Middle frontal gyrus (tissue), 1 donor: ENCODE measurements around the gene LGALSL.
"Not testable (repeated sequence)": the region's sequence is repeated elsewhere in the genome, so short reads cannot be mapped to it uniquely, and the experiment has no call there.

Source experiments
- DNase-seq: peaks from one replicate; pipeline ENCODE4 v3.0.0-alpha.2; 2015; ENCODE audit warnings: low spot score; ENCODE audit errors: extremely low spot score

LGALSL gene

DNA sequence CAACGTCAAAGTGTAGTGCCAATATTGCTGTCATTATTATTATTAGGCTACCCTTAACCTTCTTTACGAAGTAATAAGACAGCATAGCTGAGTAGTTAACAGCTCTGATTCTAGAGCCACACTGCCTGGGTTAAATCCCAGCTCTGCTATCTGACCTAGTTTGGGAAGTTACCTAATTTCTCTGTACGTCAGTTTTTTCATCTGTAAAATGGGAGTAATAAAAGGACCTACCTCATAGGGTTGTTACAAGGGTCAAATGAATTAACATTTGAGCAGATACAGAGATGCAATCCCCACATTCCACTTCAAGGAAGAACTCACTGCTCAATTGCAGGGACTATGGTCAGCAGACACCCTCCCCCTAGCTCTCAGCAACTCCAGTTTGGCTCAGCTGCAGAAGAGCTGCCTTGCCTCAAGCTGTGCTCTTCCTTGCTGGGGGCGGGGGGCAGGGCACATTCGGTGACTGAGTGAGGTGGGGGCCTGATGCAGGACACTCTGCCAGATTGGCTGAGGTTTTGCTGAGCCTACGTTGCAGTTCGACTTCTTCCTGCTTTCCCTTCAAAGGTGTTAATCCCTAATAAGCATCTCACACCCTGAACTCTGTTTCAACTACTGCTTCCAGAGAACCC lies 11.0 kb upstream of the LGALSL start:
- no peak for DNase-seq

DNA sequence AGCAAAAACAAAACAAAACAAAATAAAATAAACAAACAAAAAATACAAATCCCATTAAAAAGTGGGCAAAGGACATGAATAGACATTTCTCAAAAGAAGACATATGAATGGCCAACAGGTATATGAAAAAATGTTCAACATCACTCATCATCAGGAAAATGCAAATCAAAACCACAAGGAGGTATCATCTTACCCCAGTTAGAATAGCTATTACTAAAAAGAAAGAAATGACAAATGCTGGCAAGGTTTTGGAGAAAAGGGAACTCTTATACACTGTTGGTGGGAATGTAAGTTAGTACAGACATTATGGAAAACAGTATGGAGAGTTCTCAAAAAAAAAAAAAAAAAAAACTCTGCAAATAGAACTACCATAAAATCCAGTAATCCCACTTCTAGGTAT lies 8.0 kb upstream of the LGALSL start:
- not testable (repeated sequence) for DNase-seq

- DNase-seq, result no peak
These were observed 6.5 kb upstream of the LGALSL start for GRCh38 chr2:64447317-64448040.

DNA sequence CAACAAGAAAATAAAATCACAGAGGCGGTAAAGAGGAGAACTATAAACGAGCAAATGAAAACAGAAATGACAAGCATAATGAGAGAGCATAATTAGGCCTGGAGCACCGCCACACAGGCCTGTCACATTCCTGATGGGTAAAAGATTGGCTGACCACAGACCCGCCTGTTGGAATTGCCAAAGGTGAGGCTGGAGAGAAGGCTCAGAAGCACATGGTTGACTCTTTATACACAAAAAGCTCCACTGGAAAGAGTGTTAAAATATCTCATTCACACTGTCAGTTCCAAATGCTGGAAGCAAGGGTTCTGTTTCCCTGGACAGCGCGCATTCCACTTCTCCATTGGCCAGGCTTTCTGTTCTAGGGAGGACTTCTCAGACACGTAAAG lies 5.9 kb upstream of the LGALSL start:
- DNase-seq, result no peak

- DNase-seq, result no peak
These were observed 2.9 kb upstream of the LGALSL start for GRCh38 chr2:64451051-64451450.

DNA sequence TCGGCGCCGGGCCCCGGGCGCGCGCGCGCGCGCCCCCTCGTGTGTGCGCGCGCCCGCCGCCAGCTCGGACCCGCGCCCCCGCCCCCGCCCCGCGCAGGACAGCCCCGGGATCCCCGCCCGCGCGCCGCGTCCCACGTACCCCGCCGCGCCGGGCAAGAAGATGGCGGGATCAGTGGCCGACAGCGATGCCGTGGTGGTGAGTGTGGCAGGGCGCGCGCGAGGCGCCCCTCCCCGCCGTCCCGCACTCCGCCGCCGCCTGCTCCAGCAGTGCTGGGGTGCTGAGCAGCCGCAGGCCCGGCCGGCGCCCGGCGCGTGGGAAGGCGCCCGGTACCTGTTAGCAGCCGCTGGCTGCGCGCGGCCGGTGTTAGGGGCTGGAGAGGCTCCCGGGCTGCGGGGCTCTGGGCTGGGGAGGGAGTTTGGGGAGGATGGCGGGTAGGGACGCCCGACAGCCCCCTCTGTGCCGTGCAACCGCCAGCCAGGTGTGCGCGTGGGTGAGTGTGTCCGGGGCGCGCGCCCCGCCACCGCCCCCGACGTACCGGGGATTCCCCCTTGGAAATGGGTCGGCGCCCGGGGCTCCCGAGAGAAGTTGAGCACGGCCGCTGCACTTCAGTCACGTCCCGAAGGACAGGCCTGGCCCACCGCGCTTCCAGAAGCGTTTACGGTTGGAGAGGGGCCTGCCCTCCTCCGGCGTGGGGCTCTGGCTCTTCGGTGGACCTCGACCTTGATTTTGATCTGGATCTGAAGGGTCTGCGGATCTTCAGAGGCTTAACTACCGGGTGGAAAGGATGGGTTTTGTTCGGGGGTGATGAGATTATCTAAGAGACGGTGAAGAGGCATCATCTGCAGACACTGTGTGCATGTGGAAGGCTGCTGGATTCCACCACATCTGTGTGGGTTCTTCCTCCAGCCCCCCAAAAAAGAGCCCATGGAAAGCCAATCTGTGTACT lies 697 bp downstream of the LGALSL start:
- no peak for DNase-seq

DNA sequence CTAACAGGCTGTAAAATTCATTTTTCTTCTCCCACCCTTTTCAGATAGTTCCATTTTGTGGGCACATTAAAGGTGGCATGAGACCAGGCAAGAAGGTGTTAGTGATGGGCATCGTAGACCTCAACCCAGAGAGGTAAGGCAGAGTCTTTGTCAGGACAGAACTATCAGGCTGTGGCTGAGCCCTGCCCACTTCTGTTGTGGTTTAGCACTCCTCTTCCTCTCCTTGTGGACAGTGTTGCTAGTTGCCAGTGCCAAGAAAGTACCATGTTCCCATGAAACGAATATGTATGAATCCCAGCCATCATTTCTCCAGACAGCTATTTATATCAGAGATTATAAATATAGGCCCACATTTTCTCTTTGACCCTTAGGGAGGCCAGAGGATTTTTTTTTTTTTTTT lies 1.6 kb downstream of the LGALSL start:
- DNase-seq, result no peak

DNA sequence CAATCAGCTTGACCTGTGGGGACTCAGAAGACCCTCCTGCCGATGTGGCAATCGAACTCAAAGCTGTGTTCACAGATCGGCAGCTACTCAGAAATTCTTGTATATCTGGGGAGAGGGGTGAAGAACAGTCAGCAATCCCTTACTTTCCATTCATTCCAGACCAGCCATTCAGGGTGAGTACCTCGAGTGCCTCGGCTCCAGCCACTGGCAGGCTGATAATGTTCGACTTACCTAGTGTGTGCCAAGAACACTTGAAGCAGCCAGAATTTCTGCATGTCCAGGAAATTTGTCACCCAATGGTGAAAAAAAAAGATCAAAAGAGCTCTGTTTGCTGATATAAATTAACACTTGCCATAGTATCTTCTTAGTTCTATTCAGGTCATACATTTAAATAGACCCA lies 2.3 kb downstream of the LGALSL start:
- DNase-seq, result no peak

GRCh38 chr2:64457524-64457923 lies 3.6 kb downstream of the LGALSL start:
- no peak for DNase-seq

GRCh38 chr2:64459575-64459974 lies 5.6 kb downstream of the LGALSL start:
- DNase-seq, result no peak

- no peak for DNase-seq
These were observed 6.4 kb downstream of the LGALSL start for GRCh38 chr2:64460330-64460729.

GRCh38 chr2:64461271-64462058 lies 7.5 kb downstream of the LGALSL start:
- no peak for DNase-seq

DNA sequence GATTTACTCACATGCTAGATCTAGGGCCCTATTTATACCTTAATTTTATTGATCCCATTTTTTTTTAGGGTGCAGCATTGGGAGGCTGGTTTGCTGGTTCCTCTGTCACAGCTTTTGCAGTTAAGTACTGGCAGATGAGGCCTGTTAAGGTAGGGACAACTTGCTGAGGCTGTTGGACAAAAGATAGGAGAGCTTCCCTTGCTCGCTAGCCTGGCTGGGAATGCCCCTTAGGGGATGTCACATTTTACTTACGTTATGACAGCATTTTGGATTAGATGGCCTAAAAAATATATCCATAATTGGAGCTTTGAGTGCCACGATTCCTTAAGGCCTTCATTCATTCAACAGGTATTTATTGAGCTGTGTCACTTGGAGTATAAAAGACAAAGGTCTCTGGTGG lies 8.2 kb downstream of the LGALSL start:
- no peak for DNase-seq

GRCh38 chr2:64462940-64463700 lies 9.2 kb downstream of the LGALSL start:
- DNase-seq, result no peak

GRCh38 chr2:64463781-64464180 lies 9.8 kb downstream of the LGALSL start:
- no peak for DNase-seq

GRCh38 chr2:64466478-64467085 lies 12.6 kb downstream of the LGALSL start:
- no peak for DNase-seq

DNA sequence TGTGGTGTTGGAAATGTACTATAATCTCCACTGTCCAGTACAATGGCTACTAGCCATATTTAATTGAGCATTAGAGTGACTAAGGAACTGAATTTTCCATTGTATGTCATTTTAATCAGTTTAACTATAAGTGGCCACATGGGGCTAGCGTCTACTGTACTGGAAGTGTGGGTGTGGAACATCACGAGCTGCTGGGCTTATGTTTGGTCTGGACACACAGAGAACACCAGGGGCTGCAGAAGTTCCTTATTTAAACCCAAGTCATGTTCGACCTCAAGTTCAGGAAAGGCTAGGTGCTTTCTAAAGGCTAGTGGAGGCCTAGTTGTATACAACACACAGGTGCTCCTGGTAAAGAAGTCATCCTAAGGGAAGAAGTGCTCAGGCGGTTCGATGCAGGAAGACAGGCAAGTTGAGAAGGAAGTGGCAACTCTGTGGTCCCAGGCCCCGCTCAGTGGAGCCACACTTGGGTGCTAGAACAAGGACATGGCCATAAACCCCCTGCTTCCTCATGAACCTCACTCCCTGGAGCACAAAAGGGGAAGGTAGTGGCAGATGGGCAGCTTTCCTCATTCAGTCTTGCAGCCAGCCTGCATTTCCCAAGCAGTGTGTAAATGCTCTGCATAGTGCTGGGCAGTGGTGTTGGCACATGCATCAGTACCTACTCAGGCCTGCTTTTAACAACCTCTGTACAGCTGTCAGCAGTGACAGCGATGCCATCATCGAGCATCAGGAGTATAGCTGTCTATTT lies 13.3 kb downstream of the LGALSL start:
- no peak for DNase-seq

DNA sequence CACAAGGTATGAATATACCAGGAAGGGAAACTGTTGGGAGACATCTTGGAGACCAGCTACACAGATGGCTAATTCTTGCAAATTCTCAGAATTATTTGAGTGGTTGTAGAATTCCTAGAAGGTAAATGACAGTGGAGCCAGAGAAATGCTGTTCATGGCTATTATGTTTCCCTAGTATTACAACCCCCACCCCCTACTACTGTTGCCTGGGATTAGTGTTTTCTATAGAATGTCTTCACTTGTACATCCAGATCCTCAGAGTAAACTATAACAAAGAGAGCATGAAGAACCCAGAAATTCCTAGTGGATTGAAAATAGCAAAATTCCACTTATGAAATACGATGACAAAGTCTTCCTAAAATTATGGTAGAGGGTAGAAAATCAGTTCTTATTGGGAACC lies 15.3 kb downstream of the LGALSL start:
- no peak for DNase-seq

GRCh38 chr2:64470071-64470470 lies 16.1 kb downstream of the LGALSL start:
- DNase-seq, result no peak
